IMR-90 (cell line): ENCODE measurements around the gene MARCHF9. TPM values are rescaled to one million over a fixed set of nuclear protein-coding genes. Genes with fewer than 3 reads are reported as not detected.

Experiments
- ATAC-seq: fragments of 200-7000 bp; cut with Tn5 transposase; 2 replicates; pipeline ENCODE4 v1.9.1; 2020; ENCODE audit warnings: low read depth, mild to moderate bottlenecking, moderate library complexity
- BruUV-seq: library from RNA; stranded (reverse); fragments of 400-500 nt; replicated peaks from 2 replicates; lab custom pipeline; 2021; lab: Mats Ljungman, UMichigan
- CTCF ChIA-PET: fragments of 300-600 bp; formaldehyde crosslinking; extraction: SDS; loops from one replicate; lab custom pipeline; 2021; ENCODE audit warnings: antibody characterized with exemption; lab: Yijun Ruan, JAX
- POLR2A ChIA-PET: fragments of 300-600 bp; sonication (Branson Sonifier 250); formaldehyde crosslinking; loops from one replicate; lab custom pipeline; 2022; ENCODE audit warnings: antibody characterized with exemption; ENCODE audit not compliant: unreplicated experiment; lab: Charles Lee
- DNase-seq: peaks from one replicate; pipeline ENCODE4 v3.0.0; 2013
- H2AFZ ChIP-seq: replicated peaks from 2 replicates; pipeline ENCODE3; 2013; ENCODE audit warnings: low read length, mild to moderate bottlenecking; ENCODE audit not compliant: poor library complexity
- H2AK5ac ChIP-seq: 2 replicates; pipeline ENCODE4 v1.6.1; 2013; ENCODE audit warnings: low read depth, low read length, inconsistent platforms
- H2AK9ac ChIP-seq: replicated peaks from 2 replicates; pipeline ENCODE3; 2013; ENCODE audit warnings: mild to moderate bottlenecking, low read depth, low read length, moderate library complexity; ENCODE audit not compliant: poor library complexity
- H2BK120ac ChIP-seq: 2 replicates; pipeline ENCODE4 v1.6.1; 2013; ENCODE audit warnings: low read depth, low read length, inconsistent platforms
- H2BK15ac ChIP-seq: 3 replicates; pipeline ENCODE4 v1.6.1; 2013; ENCODE audit warnings: low read depth, low read length, inconsistent platforms
- H2BK20ac ChIP-seq: 2 replicates; pipeline ENCODE4 v1.6.1; 2013; ENCODE audit warnings: low read depth, mild to moderate bottlenecking, inconsistent platforms, low read length, moderate library complexity
- H2BK5ac ChIP-seq: 2 replicates; pipeline ENCODE4 v1.6.1; 2013; ENCODE audit warnings: mild to moderate bottlenecking, low read depth, low read length, inconsistent platforms; ENCODE audit not compliant: poor library complexity, severe bottlenecking
- H3K14ac ChIP-seq: replicated peaks from 2 replicates; pipeline ENCODE4 v1.6.1; 2013; ENCODE audit warnings: low read depth, low read length, inconsistent platforms
- H3K18ac ChIP-seq: 2 replicates; pipeline ENCODE4 v1.6.1; 2013; ENCODE audit warnings: low read depth, low read length, control low read depth
- H3K23ac ChIP-seq: 2 replicates; pipeline ENCODE4 v1.6.1; 2013; ENCODE audit warnings: low read depth, low read length, inconsistent platforms
- H3K27ac ChIP-seq: 2 replicates; pipeline ENCODE4 v1.5.1; 2013; ENCODE audit warnings: mild to moderate bottlenecking, control low read depth, low read length; ENCODE audit not compliant: insufficient read depth
- H3K27me3 ChIP-seq: 2 replicates; pipeline ENCODE4 v1.6.1; 2013; ENCODE audit warnings: low read length; ENCODE audit not compliant: control insufficient read depth, insufficient read depth
- H3K36me3 ChIP-seq: 2 replicates; pipeline ENCODE4 v1.6.1; 2013; ENCODE audit warnings: low read length, mixed read lengths; ENCODE audit not compliant: control insufficient read depth, insufficient read depth
- H3K4ac ChIP-seq: 2 replicates; pipeline ENCODE4 v1.6.1; 2013; ENCODE audit warnings: low read depth, low read length, inconsistent platforms
- H3K4me1 ChIP-seq: 2 replicates; pipeline ENCODE4 v1.6.1; 2013; ENCODE audit warnings: low read length, mixed read lengths; ENCODE audit not compliant: control insufficient read depth, insufficient read depth
- H3K4me2 ChIP-seq: 2 replicates; pipeline ENCODE4 v1.6.1; 2013; ENCODE audit warnings: low read depth, mild to moderate bottlenecking, control low read depth, low read length, moderate library complexity
- H3K4me3 ChIP-seq: 2 replicates; pipeline ENCODE4 v1.5.1; 2013; ENCODE audit warnings: low read depth, mild to moderate bottlenecking, control low read depth, low read length, moderate library complexity; ENCODE audit not compliant: insufficient read depth
- H3K56ac ChIP-seq: 2 replicates; pipeline ENCODE4 v1.6.1; 2013; ENCODE audit warnings: low read length, inconsistent platforms; ENCODE audit not compliant: insufficient read depth; ENCODE audit errors: extremely low read depth
- H3K79me1 ChIP-seq, 2 experiments: 2 replicates each; pipeline ENCODE4 v1.6.1; 2013; ENCODE audit warnings: low read length in 2 of 2, inconsistent platforms in 1 of 2, low read depth in 1 of 2
- H3K9ac ChIP-seq: 2 replicates; pipeline ENCODE4 v1.6.1; 2013; ENCODE audit warnings: low read depth, low read length, control low read depth
- H3K9me1 ChIP-seq: 2 replicates; pipeline ENCODE4 v1.6.1; 2013; ENCODE audit warnings: low read length, inconsistent platforms; ENCODE audit not compliant: insufficient read depth
- H3K9me3 ChIP-seq: 2 replicates; pipeline ENCODE4 v1.6.1; 2013; ENCODE audit warnings: low read length; ENCODE audit not compliant: control insufficient read depth, insufficient read depth
- H4K20me1 ChIP-seq: 2 replicates; pipeline ENCODE4 v1.6.1; 2013; ENCODE audit warnings: low read length, inconsistent platforms; ENCODE audit not compliant: insufficient read depth
- H4K5ac ChIP-seq: 2 replicates; pipeline ENCODE4 v1.6.1; 2013; ENCODE audit warnings: mild to moderate bottlenecking, low read depth, low read length, control low read depth
- H4K8ac ChIP-seq, 2 experiments: 2 replicates each; pipeline ENCODE4 v1.6.1; 2013; ENCODE audit warnings: low read depth in 2 of 2, low read length in 2 of 2, control low read depth in 1 of 2, inconsistent platforms in 1 of 2
- H4K91ac ChIP-seq: 2 replicates; pipeline ENCODE4 v1.6.1; 2013; ENCODE audit warnings: low read depth, low read length, inconsistent platforms; ENCODE audit not compliant: insufficient read depth
- BHLHE40 ChIP-seq: fragments of 150-350 bp; IDR thresholded peaks from 2 replicates; pipeline ENCODE4 v1.6.1; 2016; ENCODE audit warnings: mild to moderate bottlenecking, low read depth, low read length
- CEBPB ChIP-seq: IDR thresholded peaks from 2 replicates; pipeline ENCODE4 v1.6.1; 2012; ENCODE audit warnings: low read depth, low read length, improper control_type of control experiment
- MAZ ChIP-seq: IDR thresholded peaks from 2 replicates; pipeline ENCODE4 v1.6.1; 2012; ENCODE audit warnings: low read depth, mild to moderate bottlenecking, low read length, improper control_type of control experiment, moderate library complexity, borderline replicate concordance
- WGBS, 2 experiments: methylation state at CpG; one replicate each; pipeline versions ENCODE4 v1.1.5 to v1.1.7; 2013; ENCODE audit warnings: missing lambda C conversion rate in 2 of 2; ENCODE audit not compliant: insufficient read length in 1 of 2; ENCODE audit errors: extremely low coverage in 2 of 2; 5-methylcytosine and 5-hydroxymethylcytosine counted together
- dilution Hi-C: fragments of 300-500 bp; cut with HindIII; formaldehyde crosslinking; loops from one replicate; pipeline ENCODE4 v1.14.3; 2018; ENCODE audit warnings: low sequenced_read_pairs; ENCODE audit not compliant: unreplicated experiment
- in situ Hi-C: fragments of 300-500 bp; cut with MboI; formaldehyde crosslinking; loops from 3 replicates; pipeline ENCODE4 v1.14.3; 2019; ENCODE audit warnings: low sequenced_read_pairs, inconsistent platforms, mixed read lengths
- intact Hi-C: fragments of 100-400 bp; cut with micrococcal nuclease; formaldehyde crosslinking; loops from 2 replicates; pipeline ENCODE4 v1.10.0; 2022
- polyA plus RNA-seq, 3 experiments: library from polyadenylated mRNA; depleted of rRNA; stranded (reverse); fragments of >200 nt; gene quantifications; 2 replicates each; pipeline ENCODE4 v1.2.3, GENCODE V29; 2012; ENCODE audit warnings: low replicate concordance in 1 of 3
- total RNA-seq: library from RNA; depleted of rRNA; stranded (reverse); fragments of >200 nt; gene quantifications from 2 replicates; pipeline ENCODE4 v1.2.3, GENCODE V29; 2012
- TF ChIP-seq, protein P1 (sequence below): conservative IDR thresholded peaks from 2 replicates; pipeline ENCODE4 v1.5.1; 2012; ENCODE audit warnings: mild to moderate bottlenecking, low read depth, low read length, improper control_type of control experiment

The MARCHF9 gene
- total and polyA plus RNA-seq, 2 of the 4 experiments (the other 2 are of a cell fraction) = 1.1 to 5.4 TPM

DNA sequence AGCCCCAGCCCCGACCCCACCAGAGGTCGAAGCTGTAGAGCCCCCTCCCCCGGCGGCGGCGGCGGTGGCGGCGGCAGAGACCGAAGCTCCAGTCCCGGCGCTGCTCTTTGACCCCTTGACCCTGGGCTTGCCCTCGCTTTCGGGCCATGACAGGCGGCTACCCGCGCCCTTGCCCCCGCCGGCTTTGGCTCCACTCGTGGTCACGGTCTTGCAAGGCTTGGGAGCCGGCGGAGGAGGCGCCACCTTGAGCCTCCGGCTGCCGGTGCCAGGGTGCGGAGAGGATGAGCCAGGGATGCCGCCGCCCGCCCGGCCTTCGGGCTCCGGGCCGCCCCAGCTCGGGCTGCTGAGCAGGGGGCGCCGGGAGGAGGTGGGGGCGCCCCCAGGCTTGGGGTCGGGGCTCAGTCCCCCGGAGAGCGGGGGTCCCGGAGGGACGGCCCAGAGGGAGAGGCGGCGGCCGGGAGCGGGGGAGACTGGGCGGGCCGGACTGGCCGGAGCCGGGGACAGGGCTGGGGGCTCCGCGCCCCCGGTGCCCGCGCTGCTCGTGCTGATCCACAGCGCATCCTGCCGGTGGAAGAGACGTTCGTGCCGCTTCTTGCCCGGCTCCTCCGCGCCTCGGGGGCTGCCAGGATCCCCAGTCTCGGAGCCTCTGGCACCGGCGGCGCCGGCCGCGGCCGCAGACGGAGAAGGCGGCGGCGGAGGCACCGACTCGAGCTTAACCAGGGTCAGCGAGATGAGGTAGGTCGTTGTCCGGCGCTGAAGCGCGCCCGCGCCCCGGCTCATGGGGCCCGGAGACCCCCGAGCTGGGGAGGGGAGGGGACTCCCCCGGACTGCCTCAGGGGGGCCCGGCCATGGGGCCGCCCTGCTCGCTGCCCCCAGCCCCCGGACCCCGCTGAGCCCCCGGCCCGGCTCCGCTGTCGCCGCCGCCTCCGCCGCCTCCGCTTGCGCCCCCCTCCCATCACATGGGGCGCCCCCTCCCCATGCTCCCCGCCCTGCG lies 17.1 kb upstream of the MARCHF9 start:
- Histone ChIP-seq H3K4me3 (peak overlapping the region; percentile 31), H3K23ac (no peak overlapping the region), H3K27ac (no peak overlapping the region), H3K36me3 (no peaks in the 10 kb centered on the region), H3K18ac (no peak overlapping the region), H3K14ac (no peak overlapping the region), H2BK20ac (no peak overlapping the region), H3K9me1 (no peaks in the 10 kb centered on the region), H2AFZ (peak overlapping the region; percentile 79), H2AK5ac (no peak overlapping the region), H4K5ac (no peak overlapping the region), H3K4ac (no peak overlapping the region), H3K27me3 (peaks cover 89% of the 10 kb centered on the region), H3K4me2 (peak overlapping the region; percentile 73), H2AK9ac (no peak overlapping the region), H4K8ac (no peak overlapping the region), H3K79me1 (no peaks in the 10 kb centered on the region), H3K9ac (no peak overlapping the region), H3K56ac (no peak overlapping the region), H2BK5ac (no peak overlapping the region), H2BK120ac (no peak overlapping the region), H3K9me3 (peaks cover 2% of the 10 kb centered on the region; the same call in 1 of the 2 replicates), H3K4me1 (0 out of 2 replicates have a peak, but pooled peaks cover 3% of the 10 kb centered on the region), H4K20me1 (0 out of 2 replicates have a peak, but pooled peaks cover 8% of the 10 kb centered on the region), H2BK15ac (no peak overlapping the region), H4K91ac (no peak overlapping the region)
- BruUV-seq = no TSS peak
- CTCF ChIA-PET = interaction anchor here (1.0 to 1.2 kb wide), 3 partner anchors 12 to 154 kb away, joined by 3 read pairs; no protein-coding TSS in a partner anchor
- WGBS, 2 experiments = 1% methylated on average over 39 of the region's 110 CpGs; no CpG with 5 or more reads in 1 of the 2 experiments
- dilution Hi-C loops = no loop called here
- ATAC-seq (peak; percentile 38), DNase-seq (peak; percentile 7)
- in situ Hi-C loops = loop anchor here (10.0 kb wide), 1 partner anchor 153 kb away; no protein-coding TSS in a partner anchor
- intact Hi-C loops = loop anchor here (5.0 kb wide), 1 partner anchor 155 kb away; no protein-coding TSS in a partner anchor
- POLR2A ChIA-PET = no interaction called here
- no peak for TF ChIP-seq CEBPB
- no peak for TF ChIP-seq BHLHE40
- TF ChIP-seq, protein P1, sequence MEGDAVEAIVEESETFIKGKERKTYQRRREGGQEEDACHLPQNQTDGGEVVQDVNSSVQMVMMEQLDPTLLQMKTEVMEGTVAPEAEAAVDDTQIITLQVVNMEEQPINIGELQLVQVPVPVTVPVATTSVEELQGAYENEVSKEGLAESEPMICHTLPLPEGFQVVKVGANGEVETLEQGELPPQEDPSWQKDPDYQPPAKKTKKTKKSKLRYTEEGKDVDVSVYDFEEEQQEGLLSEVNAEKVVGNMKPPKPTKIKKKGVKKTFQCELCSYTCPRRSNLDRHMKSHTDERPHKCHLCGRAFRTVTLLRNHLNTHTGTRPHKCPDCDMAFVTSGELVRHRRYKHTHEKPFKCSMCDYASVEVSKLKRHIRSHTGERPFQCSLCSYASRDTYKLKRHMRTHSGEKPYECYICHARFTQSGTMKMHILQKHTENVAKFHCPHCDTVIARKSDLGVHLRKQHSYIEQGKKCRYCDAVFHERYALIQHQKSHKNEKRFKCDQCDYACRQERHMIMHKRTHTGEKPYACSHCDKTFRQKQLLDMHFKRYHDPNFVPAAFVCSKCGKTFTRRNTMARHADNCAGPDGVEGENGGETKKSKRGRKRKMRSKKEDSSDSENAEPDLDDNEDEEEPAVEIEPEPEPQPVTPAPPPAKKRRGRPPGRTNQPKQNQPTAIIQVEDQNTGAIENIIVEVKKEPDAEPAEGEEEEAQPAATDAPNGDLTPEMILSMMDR = peak; percentile 35; the same call in 1 of the 2 replicates
- TF ChIP-seq MAZ = no peak; the same call in 1 of the 2 replicates
